ENCODE results near the gene MECR.

DNA sequence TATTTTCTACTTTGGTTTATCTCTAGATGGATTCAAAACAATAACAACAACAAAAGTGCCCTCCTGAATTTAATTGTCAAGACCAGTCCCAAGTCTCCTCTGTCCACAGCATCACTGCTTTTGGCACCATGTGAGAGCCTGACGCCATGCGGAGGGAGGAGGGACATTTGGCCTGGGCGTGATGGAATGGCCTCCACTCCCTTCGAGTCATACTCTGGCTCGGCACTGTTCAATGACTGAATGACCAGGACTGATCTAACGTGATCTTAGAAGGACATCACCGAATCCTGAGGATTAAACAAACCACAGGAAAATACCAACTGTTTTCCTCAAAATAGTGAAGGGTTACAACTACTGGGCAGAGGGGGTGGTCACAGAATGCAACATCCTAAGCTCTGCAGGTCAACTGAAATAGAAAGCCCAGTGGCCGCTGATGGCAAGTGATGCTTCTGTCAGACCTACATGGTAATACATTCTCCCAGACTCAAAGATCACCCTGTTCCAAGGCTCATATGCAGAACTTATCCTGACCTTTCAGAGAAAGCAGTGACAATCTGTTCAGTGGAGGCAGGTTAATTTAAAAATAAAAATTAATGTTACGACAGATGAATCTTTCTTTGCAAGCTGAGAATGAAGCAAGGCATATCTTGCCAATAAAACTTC is 68.1 kb downstream of the MECR start:
- TF ChIP-seq, protein P1, sequence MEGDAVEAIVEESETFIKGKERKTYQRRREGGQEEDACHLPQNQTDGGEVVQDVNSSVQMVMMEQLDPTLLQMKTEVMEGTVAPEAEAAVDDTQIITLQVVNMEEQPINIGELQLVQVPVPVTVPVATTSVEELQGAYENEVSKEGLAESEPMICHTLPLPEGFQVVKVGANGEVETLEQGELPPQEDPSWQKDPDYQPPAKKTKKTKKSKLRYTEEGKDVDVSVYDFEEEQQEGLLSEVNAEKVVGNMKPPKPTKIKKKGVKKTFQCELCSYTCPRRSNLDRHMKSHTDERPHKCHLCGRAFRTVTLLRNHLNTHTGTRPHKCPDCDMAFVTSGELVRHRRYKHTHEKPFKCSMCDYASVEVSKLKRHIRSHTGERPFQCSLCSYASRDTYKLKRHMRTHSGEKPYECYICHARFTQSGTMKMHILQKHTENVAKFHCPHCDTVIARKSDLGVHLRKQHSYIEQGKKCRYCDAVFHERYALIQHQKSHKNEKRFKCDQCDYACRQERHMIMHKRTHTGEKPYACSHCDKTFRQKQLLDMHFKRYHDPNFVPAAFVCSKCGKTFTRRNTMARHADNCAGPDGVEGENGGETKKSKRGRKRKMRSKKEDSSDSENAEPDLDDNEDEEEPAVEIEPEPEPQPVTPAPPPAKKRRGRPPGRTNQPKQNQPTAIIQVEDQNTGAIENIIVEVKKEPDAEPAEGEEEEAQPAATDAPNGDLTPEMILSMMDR (IDR thresholded peaks at IDR 0.05): no peak
- no peak for TF ChIP-seq POLR2AphosphoS5 (IDR thresholded peaks at IDR 0.05)
- no peak for TF ChIP-seq POLR2A (IDR thresholded peaks at IDR 0.05)
- TF ChIP-seq EP300 (IDR thresholded peaks at IDR 0.05): no peak

All from upper lobe of left lung (tissue), 4 donors.